Mucosa of descending colon (tissue), 3 donors: ENCODE data around the gene ANO2. TPM values are rescaled to one million over a fixed set of nuclear protein-coding genes. Genes with fewer than 3 reads are reported as not detected.

ENCODE experiments used
- ATAC-seq: fragments of 200-7000 bp; cut with Tn5 transposase; one replicate; pipeline ENCODE4 v1.9.1; 2020; ENCODE audit warnings: mild to moderate bottlenecking, moderate library complexity
- DNase-seq, 3 donors: peaks; one replicate each; pipeline ENCODE4 v3.0.0-alpha.2; 2020
- H3K36me3 ChIP-seq: fragments of 200-600 bp; one replicate; pipeline ENCODE4 v1.8.0; 2021; ENCODE audit warnings: low read depth, mild to moderate bottlenecking
- H3K4me1 ChIP-seq: fragments of 200-600 bp; one replicate; pipeline ENCODE4 v1.8.0; 2021; ENCODE audit warnings: low read depth, mild to moderate bottlenecking
- H3K4me3 ChIP-seq: fragments of 200-600 bp; one replicate; pipeline ENCODE4 v1.8.0; 2021; ENCODE audit warnings: mild to moderate bottlenecking
- H3K9me3 ChIP-seq: fragments of 200-600 bp; one replicate; pipeline ENCODE4 v1.8.0; 2021; ENCODE audit warnings: mild to moderate bottlenecking
- intact Hi-C, 2 donors: fragments of 100-400 bp; cut with DNase I in 1 of 2; cut with micrococcal nuclease in 1 of 2; formaldehyde crosslinking; loops; one replicate each; pipeline versions ENCODE4 v1.11.0 to v1.11.1; 2022; cut with DNase I, micrococcal nuclease
- total RNA-seq, 3 donors: library from RNA; stranded (reverse); fragmentation: NEBNext Ultra II Directional in 2 of 3; extraction: Animal tissue kit (Norgen Biotek cat#: 25700) in 2 of 3; gene quantifications; one replicate each; pipeline versions ENCODE4 v1.2.1 to v1.2.4, GENCODE V29; 2021 to 2023
- TF ChIP-seq, protein P1 (sequence below): fragments of 200-600 bp; IDR thresholded peaks from one replicate; pipeline ENCODE4 v1.8.0; 2022; ENCODE audit warnings: antibody characterized with exemption, mild to moderate bottlenecking
- donor health status: DM: no; HTN: no; CAD: no; lungs with moderate emphysema.
- donor health status: DM: no; HTN: no; CAD: no.
- donor health status: DM: no; HTN: yes; CAD: no.

The ANO2 gene
- total RNA-seq, 3 donors from 2014 or later, result 0.58 to 5.1 (median 3.1) TPM

DNA sequence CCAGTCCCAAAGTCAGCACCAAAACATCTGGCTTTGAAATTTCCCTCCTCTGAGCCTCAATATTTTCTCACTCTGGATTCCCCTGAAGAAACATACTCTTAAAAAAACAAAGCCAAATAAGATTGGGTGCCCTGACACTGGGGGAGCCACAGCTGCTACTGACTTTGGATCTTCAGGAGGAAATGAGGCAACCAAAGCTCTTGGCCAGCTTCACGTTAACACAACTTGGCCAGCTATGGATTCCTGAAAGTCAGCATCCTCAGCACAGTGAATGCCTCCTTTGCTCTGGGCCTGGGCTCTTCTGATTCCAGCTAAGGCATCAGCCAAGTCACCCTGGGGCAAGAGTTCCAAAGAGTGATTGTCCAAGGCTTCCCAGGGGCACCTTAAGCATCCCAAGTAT, 254.8 kb downstream of the ANO2 start:
- intact Hi-C loops, result no loop called here
- ATAC-seq (no peak), DNase-seq (no peak)
- Histone ChIP-seq H3K9me3 (no peaks in the 10 kb centered on the region), H3K36me3 (no peaks in the 10 kb centered on the region), H3K4me3 (no peak overlapping the region), H3K4me1 (no peaks in the 10 kb centered on the region)
- TF ChIP-seq, protein P1, sequence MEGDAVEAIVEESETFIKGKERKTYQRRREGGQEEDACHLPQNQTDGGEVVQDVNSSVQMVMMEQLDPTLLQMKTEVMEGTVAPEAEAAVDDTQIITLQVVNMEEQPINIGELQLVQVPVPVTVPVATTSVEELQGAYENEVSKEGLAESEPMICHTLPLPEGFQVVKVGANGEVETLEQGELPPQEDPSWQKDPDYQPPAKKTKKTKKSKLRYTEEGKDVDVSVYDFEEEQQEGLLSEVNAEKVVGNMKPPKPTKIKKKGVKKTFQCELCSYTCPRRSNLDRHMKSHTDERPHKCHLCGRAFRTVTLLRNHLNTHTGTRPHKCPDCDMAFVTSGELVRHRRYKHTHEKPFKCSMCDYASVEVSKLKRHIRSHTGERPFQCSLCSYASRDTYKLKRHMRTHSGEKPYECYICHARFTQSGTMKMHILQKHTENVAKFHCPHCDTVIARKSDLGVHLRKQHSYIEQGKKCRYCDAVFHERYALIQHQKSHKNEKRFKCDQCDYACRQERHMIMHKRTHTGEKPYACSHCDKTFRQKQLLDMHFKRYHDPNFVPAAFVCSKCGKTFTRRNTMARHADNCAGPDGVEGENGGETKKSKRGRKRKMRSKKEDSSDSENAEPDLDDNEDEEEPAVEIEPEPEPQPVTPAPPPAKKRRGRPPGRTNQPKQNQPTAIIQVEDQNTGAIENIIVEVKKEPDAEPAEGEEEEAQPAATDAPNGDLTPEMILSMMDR, result no peak

DNA sequence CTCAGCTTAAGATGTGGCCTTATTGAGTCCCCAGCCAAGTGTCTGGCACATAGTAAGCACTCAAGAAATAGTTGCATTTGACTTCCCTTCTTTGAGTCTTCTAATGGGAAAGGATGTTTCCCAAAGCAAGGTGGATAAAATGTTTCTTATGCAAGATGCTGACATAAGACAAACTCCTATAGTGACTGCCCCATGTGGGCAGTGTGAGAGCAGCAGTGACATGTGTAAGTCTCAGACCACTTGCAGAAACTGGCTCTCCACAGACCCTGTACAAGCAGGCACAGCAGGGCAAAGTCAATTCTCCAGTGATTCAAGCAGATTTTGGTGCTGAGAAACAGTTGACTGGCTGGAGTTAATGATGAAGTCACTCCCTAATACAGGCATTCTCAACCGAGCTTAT, 255.3 kb downstream of the ANO2 start:
- Histone ChIP-seq H3K4me1 (no peaks in the 10 kb centered on the region), H3K4me3 (no peak overlapping the region), H3K9me3 (no peaks in the 10 kb centered on the region), H3K36me3 (no peaks in the 10 kb centered on the region)
- no peak for ATAC-seq
- no peak for DNase-seq
- TF ChIP-seq, protein P1, result no peak
- intact Hi-C loops, result no loop called here

DNA sequence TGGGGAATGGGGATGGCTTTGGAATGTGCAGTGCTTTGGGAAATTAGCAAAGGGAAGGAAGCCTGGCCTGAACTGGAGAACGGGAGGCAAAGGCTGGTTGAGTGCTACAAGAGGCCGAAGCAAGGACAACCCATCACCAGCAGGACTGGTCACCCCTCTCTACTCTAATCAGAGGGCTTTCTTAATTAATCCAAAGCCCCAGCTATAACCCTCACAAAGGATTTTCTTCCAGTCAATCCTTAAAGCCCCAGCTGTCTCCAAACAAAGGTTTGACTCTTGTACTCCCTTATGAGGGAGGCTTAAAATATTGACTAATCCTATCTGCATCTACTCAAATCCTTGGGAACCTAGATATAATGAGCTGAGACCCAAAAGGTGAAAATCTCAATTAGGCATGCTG, 256.8 kb downstream of the ANO2 start:
- Histone ChIP-seq H3K36me3 (no peaks in the 10 kb centered on the region), H3K4me3 (no peak overlapping the region), H3K4me1 (no peaks in the 10 kb centered on the region), H3K9me3 (no peaks in the 10 kb centered on the region)
- TF ChIP-seq, protein P1, result no peak
- DNase-seq (no peak), ATAC-seq (no peak)
- intact Hi-C loops, result no loop called here

DNA sequence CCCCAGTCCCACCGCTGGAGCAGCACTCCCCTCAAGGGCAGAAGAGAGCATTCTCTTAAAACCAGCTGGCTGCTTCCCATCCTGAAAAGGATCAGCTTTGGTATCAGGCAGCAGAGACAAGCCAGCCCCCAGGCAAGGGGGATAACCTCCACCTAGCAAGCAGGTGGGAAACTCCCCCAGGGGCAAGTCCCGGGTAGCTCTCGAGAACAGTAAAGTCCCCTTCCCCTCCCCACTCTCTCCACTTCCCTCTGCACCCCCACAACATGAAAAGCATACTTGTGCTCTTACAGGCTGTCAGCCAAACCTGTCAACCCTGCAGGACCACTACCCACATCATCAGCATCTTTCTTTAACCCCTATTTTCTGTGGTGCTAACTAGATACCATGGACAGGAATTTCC, 259.1 kb downstream of the ANO2 start:
- intact Hi-C loops, result no loop called here
- Histone ChIP-seq H3K4me3 (no peak overlapping the region), H3K36me3 (no peaks in the 10 kb centered on the region), H3K4me1 (no peaks in the 10 kb centered on the region), H3K9me3 (no peaks in the 10 kb centered on the region)
- no peak for DNase-seq
- no peak for ATAC-seq
- TF ChIP-seq, protein P1, result no peak

DNA sequence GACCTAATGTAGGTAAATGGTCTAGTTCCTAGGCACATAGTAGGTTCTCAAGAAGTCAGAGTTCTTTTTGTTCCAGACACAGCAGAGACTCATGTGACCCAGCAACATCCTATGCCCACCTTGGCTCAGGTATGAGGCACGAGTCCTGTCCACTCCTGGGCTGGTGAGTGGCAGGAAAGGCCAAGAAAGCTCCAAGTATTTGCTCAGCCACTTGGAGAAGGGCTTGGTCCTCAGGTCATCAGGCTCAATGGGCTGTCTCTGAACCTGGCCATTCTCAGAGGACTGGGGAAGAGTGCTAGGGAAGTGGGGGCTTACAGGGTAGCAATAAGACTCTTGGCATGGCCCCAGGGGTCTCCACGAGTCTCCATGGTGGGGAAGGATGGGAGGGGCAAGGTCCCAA, 260.1 kb downstream of the ANO2 start:
- DNase-seq, result no peak
- intact Hi-C loops, result no loop called here
- Histone ChIP-seq H3K36me3 (no peaks in the 10 kb centered on the region), H3K9me3 (no peaks in the 10 kb centered on the region), H3K4me1 (no peaks in the 10 kb centered on the region), H3K4me3 (no peak overlapping the region)
- no peak for ATAC-seq
- TF ChIP-seq, protein P1, result no peak

DNA sequence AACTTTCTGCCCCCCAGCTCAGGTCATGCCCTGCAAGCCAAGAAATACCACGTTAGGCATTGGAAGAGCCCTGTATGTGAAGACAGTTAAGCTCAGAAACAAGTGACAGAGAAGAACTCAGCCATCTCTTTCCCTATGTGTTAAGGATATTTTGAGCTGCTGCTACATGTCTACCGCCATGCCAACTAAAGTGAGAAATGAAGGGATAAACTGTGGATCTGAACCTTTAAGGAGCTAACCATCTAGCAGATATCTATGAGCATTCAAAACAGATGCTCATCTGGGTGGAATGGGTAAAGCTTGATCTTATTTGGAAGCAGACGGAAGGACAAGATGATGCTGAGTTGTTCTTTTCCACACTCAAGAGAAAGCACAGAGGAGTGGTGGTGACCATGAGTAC, 262.5 kb downstream of the ANO2 start:
- H3K4me1 ChIP-seq, result no peaks in the 10 kb centered on the region
- H3K4me3 ChIP-seq, result no peak overlapping the region
- TF ChIP-seq, protein P1, result no peak
- H3K36me3 ChIP-seq, result no peaks in the 10 kb centered on the region
- no peak for ATAC-seq
- intact Hi-C loops, result no loop called here
- no peak for DNase-seq
- H3K9me3 ChIP-seq, result no peaks in the 10 kb centered on the region
